ENCODE results near the gene CORT.

The CORT gene

DNA sequence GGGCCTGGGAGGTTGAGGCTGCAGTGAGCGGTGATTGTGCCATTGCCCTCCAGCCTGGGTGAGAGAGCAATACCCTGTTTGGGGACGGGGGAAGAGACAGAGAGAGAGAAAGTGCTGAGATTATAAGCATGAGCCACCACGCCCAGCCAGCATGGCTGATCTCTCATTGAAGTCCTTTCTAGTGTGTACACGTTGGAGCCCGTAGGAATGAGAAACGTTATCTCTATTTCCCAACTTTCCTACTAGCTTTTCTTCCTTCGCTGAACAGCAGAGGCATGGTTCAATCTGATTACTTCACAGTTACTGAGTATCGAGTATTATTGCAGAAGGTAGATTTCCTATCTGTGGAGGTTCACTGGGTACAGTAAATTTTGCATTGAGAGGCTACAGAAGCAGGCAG is 29.5 kb downstream of the CORT start:
- FAIRE-seq, result no peak

DNA sequence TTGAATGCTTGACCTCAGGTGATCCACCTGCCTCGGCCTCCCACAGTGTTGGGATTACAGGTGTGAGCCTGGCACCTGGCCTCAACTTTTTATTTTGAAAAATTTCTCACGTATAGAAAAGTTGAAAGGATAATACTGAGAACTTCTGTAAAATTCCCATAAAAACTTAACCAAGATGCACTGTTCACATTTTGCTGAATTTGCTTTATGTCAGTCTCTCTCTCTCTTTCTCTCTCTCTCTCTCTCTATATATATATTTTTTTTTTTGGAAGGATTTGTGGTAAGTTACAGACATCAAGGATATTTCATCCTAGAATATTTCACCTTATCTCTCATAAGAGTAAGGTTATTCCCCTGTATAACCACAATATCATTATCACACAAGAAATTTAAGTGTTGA is 30.8 kb downstream of the CORT start:
- no peak for FAIRE-seq

DNA sequence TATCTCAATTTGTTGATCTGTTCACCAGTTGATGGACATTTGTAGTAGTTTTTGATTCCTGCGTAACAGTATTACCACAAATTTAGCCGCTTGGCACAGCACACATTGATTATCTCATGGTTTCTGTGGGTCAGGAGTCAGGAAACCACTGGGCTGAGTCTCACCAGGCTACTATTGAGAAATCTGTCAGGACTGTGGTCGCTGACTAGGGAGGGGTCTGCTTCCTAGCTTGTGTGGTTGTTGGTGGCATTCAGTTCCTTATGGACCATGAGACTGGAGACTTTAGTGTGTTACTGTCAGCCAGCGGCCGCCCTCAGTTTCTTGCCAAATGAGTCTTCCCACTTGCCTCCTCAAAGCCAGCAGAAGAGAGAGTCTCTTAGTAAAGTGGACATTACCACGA is 34.7 kb downstream of the CORT start:
- FAIRE-seq, result no peak

DNA sequence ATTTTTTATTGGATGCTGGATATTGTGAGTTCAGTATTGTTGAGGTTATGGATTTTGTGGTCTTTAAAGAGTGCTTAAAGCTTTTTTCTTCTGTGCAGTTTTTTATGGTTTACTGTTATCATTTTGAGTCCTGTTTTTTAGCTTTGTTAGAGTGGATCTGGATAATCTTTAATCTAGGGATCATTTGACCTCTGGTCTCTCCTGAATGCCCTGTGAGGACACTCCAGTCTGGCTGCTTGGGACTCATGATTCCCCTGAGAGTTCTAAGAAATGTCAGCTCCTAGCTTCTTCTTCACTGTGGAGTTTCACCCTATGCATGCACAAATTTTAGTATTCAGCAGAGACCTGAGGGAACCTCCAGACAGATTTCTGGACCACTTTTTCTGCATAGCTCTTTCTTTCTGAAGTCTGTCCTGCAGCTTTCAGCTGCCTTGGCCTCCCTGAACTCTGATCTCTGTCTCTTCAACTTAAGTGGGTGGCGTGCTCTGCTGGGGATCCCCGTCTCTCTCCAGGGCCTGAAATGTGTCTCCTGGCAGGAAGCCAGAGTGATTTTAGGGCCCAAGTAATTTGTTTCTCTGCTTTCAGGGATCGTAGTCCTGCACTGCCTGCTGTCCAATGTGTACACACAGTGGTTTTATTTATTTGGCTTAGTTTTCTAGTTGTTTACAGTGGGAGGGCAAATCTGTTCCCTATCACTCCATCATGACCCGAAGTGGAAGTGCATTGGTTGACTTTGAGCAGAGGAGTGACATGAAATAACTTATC is 39.6 kb downstream of the CORT start:
- FAIRE-seq, result no peak

DNA sequence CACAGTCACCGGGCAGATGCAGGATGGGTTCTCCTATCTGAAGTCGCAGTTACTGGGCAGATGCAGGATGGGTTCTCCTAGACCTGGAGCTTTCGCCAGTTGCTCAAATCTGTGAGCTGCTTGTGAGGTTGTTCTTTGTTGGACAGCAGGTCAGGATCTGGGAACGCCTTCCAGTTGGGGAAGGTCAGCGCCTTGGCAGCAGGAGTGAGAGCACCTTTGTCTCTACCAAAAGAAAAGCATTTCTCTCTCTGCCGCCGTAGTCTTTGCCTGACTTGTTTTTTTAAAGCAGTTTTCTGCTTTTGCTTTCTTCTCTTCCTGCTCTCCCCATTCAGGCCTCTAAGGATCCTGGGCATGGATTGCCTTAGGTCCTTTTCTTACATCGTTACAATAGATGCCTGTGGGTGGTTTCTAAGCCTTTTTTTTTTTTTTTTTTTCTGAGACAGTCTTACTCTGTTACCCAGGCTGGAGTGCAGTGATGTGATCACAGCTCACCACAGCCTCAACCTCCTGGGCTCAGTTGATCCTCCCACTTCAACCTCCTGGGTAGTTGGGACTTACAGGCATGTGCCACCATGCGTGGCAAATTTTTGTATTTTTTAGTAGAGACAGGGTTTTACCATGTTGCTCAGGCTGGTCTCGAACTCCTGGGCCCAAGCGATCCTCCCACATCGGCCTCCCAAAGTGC is 40.6 kb downstream of the CORT start:
- no peak for FAIRE-seq

DNA sequence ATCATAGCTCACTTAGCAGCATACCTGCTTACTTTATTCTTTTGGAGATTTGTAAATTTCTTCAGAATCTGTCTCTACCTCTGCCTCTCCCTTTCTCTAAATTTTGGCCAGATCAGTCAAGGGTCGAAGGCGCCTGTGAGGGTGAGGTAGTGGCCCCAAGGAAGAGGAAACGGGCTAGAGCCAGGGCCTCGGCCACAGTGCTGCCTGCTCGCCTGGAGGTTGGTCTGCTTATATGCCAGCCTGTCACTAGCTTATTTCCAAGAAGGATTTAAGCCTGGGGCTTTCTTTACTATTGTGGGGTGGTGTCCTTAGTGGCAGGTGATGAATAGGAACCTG is 44.6 kb downstream of the CORT start:
- no peak for FAIRE-seq

DNA sequence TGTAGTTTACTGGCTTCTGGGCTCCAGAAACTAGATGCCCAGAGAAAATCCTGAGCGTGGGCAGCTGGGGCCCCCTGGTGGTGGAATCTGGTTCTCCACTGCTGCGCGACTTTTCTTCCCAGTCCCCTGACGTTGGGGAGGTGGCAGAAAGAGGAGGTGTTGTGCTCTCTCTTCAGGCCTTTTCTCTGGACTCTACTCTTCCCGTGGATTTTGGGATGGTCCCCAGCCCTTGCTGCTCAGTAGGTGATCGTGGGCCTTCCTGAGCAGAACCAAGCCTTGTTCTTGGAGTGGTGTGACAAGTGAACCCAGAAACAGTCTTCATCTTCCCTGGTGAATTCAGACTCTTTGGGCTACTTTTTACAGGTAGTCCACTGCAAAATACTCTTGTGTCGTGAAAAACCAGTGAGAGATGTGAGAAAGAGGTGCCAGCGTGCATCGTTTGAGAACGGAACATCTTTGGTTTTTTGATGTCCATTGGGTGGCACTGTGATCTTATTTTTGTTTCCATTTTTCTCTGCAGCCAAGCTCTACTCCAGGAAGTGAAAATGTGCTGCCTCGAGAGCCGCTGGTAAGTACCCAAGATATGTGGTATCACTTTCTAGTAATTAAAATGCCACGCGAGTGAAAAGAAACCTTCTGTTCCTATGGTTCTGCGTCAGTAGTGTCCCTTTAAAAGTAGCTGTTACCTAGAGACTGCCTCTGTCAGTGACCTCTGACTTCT is 45.1 kb downstream of the CORT start:
- FAIRE-seq, result peak; percentile 58

DNA sequence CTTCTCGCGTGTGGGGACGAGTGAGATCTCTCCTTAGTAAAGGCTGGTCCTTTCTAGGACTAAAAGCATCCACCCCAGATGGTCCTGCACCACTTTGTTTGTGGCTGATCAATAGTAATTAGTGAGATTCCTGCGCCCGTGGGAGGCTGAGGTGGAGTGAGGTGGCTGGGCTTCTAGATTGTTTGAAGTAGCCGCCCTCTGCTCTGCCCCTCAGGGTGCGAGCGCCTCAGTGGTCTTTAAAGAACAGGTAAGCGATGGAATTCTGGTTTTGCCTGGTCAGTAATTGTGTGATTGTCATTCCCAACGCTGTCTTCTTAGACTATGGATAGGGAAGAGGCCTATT is 45.6 kb downstream of the CORT start:
- FAIRE-seq, result no peak

DNA sequence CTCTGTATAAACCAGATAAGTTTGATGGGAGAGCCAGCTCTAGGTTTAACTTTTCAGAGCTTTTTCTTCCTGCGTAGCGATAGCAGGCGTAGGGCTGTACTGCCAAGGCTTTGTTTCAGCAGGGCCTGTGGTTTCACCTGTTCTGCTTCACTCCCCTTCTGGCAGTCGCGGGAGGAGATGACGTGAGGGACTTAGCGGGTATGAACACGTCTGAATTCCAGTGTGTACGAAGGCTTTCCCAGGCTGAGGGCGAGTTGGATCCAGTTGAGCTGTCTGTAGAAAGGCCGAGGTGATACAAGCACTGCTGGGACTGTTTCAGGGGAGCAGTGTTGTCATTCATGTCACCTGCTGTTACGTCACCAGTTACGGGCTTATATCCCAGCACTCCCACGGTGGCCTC is 46.1 kb downstream of the CORT start:
- FAIRE-seq, result no peak

DNA sequence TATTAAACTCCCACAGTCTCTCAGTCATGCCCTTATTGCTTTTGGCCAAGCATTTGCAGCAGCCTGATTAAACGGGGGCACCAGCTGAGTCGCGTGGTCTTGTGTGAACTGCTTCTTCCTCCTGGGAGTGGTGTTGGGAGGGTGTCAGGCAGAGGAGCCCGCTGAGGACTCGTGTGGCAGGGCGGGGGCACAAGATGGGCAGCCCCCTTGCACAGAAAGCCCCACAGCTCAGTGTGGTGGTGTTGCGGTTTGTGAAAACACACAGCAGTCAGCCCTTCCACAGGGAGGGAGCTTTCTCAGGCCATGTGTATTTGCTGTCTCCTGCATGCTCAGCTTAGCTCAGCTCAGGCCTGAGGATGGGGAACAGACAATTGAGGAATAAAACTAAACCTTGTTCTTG is 47.3 kb downstream of the CORT start:
- no peak for FAIRE-seq

DNA sequence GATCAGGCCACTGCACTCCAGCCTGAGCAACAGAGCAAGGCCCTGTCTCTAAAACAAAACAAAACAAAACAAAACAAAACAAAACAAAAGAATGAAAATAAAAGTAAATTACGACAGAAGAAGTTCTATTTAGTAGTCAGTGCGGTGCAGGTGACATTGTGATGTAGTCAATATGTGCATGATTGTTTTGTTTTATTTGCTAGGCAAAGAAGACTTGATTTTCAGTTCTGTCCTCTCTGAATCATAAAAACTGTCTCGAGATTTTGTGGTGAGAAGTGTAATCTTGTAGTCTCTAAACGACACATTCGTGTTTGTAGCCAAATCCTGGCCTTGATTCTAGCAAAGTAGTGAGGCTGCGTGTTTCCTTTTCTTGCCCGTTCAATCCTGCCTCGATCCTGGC is 48.4 kb downstream of the CORT start:
- no peak for FAIRE-seq
